Measurements from ENCODE around the gene PATJ. TPM values are rescaled to one million over a fixed set of nuclear protein-coding genes. Genes with fewer than 3 reads are reported as not detected.

The PATJ gene
- total RNA-seq, 2 experiments from 2014 or later, result 14.8 to 16.4 TPM

DNA sequence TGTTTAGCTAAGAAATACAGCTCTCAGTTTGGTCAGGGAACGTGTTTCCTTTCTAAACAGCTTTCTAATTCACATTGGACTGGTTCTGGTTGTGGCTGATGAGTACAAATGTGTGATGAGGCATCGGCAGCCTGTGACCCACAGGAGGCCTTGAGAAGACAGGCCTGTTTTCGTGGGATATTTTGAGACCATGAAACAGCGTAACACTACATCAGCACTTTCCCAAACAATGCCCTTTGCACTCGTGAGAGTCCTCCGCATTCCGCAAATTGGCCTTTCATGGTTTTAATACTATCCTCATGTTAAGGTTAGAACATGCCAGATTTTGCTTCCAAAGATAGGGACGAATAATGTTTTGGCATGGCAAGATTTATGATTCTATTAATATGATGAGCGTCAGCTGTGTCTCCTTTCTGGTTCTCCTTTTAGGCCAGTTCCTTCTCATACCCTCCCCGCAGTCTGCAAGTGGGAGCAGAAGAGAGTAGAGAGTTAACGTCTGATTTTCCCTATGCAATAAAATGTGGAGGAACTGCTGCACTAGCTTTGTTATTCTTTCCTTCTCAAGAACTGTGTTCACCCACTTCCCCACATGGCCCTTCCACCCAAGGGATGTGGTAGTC, 368.0 kb downstream of the PATJ start:
- Mint-ChIP-seq H3K36me3 (ENCODE audit: low read depth) (no peaks in the 10 kb centered on the region), H3K27ac (no peak overlapping the region), H3K4me1 (no peaks in the 10 kb centered on the region), H3K4me3 (no peak overlapping the region), H3K9me3 (no peaks in the 10 kb centered on the region), H3K27me3 (no peaks in the 10 kb centered on the region)
- CTCF ChIA-PET, result no interaction called here
- POLR2A ChIA-PET, result no interaction called here
- no peak for DNase-seq

DNA sequence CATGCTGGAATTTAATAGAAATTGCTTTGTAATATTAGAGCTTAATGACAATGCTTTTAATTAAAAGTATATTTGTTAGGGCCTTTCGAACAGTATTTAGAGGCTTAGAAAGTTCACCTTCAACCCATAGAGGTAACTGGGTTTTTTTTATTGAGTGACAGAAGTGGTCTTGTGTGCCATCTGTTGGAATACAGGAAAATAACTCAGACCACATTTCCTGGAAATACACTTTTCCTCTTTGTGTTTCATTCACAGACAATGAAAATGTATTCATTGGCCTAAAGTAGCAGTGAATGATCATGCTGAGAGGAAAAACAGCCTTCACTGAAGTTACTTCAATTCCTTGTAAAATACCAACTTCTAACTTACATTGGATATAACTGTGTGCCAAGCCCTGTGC, 368.8 kb downstream of the PATJ start:
- Mint-ChIP-seq H3K27ac (no peak overlapping the region), H3K4me1 (no peaks in the 10 kb centered on the region), H3K36me3 (ENCODE audit: low read depth) (no peaks in the 10 kb centered on the region), H3K4me3 (no peak overlapping the region), H3K9me3 (no peaks in the 10 kb centered on the region), H3K27me3 (no peaks in the 10 kb centered on the region)
- POLR2A ChIA-PET, result no interaction called here
- CTCF ChIA-PET, result no interaction called here
- no peak for DNase-seq

DNA sequence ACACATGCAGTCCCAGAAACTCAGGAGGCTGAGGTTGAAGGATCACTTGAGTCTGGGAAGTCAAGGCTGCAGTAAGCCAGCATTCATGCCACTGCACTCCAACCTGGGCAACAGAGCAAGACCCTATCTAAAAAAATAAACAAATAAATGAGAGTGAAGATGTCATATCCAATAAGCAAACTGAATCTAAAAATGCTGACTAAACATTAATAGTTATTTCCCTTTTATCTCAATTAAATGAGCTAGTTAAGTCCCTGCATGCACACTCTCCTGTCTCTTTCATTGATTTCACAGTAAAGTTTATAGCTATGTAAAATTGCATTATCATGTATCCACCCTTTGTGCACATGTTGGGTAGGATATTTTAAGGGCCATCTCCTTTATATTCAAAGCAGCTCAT, 371.2 kb downstream of the PATJ start:
- H3K4me3 Mint-ChIP-seq, result no peak overlapping the region
- CTCF ChIA-PET, result no interaction called here

DNA sequence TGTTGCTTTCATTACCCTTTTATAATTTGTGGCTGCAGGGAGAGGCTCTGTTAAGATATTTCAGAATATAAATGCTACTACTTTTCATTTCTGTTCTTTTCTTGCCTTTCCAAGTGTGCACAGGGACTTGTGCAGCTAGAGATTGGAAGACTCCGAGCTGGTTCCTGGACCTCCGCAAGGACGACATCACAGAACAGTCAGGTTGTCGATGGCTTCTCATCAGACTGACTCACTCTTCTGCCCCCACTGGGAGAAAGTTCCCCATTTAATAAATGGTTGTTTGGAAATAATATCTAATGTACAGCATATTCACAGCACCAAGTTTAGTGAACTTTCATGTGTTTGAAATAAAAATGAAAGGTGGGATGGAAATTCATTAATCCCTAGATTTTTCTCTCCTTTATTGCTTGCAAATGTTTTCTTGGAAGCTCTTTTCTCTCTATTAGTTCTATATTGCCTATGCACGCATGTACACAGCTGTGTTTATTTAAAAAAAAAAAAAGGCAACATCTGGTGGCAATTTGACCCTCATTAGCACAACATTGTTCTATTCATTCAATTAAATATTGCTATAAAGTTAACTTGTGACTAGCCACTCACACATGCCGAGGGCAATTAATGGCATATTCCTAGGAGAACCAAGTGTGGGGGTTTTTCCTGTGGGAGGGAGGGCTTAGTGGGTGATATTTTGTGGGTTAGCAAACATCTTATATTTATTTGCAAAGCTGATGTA, 374.9 kb downstream of the PATJ start:
- ChIA-PET POLR2A (no interaction called here), CTCF (interaction anchor here (1.2 kb wide), 1 partner anchor 56 kb away, joined by 3 read pairs; no protein-coding TSS in a partner anchor)
- H3K4me3 Mint-ChIP-seq, result no peak overlapping the region
- no peaks in the 10 kb centered on the region for H3K27me3 Mint-ChIP-seq
- H3K27ac Mint-ChIP-seq, result no peak overlapping the region
- H3K4me1 Mint-ChIP-seq, result no peaks in the 10 kb centered on the region
- H3K36me3 Mint-ChIP-seq (ENCODE audit: low read depth), result no peaks in the 10 kb centered on the region
- no peaks in the 10 kb centered on the region for H3K9me3 Mint-ChIP-seq
- DNase-seq, result no peak

More for the DNA sequence above, 371.2 kb downstream of the PATJ start:
- no peaks in the 10 kb centered on the region for H3K4me1 Mint-ChIP-seq
- no peaks in the 10 kb centered on the region for H3K9me3 Mint-ChIP-seq
- DNase-seq, result no peak
- no peak overlapping the region for H3K27ac Mint-ChIP-seq
- H3K36me3 Mint-ChIP-seq (ENCODE audit: low read depth), result no peaks in the 10 kb centered on the region
- POLR2A ChIA-PET, result no interaction called here
- no peaks in the 10 kb centered on the region for H3K27me3 Mint-ChIP-seq

DNA sequence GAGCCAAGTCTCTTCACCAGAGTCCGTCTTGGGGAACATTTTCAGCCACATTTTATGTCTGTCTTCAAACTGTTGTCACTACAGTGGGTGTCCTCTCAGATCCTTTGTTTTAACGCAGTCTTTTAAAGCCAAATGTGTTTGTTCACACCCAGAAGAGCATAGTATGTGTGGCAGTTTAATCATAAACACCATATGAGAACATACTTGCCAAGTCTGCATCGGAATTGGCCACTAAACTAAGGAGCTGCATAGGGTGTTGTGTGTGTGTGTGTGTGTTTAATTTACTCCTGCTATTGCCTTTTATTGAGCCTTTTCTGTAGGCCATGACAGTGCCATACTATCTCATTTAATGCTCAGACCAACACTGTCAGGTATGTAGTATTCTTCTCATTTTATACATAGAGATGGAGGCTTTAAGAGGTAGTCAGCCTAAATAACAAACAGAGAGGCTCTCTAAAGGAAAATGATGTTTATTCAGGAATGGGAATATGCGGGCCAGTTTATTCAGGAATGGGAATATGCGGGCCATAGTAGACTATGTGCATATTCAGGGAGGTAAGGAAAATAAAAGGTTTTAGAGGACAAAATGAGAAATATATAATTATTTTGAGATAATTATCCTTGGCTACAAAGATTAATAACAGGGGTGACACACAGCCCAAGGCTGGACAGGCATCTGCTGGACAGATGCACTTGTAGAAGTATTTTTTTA, 384.5 kb downstream of the PATJ start:
- Mint-ChIP-seq H3K36me3 (ENCODE audit: low read depth) (no peaks in the 10 kb centered on the region), H3K9me3 (no peaks in the 10 kb centered on the region), H3K4me1 (no peaks in the 10 kb centered on the region), H3K27ac (no peak overlapping the region), H3K27me3 (no peaks in the 10 kb centered on the region), H3K4me3 (no peak overlapping the region)
- ChIA-PET POLR2A (no interaction called here), CTCF (no interaction called here)
- no peak for DNase-seq

DNA sequence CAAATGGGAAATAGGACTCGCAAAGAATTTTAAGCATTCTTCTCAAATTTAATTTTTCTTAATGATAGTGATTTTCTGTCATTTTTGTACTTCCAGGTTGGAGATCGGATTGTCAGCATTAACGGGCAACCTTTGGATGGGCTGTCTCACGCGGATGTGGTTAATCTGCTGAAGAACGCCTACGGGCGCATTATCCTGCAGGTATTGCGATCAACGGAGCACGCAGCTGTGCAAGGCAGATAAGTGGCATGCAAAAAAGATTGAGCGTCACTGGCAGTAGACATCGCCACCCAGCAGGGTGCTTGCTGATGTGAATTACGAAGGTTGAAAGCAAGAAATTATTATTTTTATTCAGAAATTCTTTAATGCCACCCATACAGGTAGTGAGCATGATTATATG, 386.5 kb downstream of the PATJ start:
- Mint-ChIP-seq H3K36me3 (ENCODE audit: low read depth) (no peaks in the 10 kb centered on the region), H3K27ac (no peak overlapping the region), H3K4me3 (no peak overlapping the region), H3K27me3 (no peaks in the 10 kb centered on the region), H3K4me1 (no peaks in the 10 kb centered on the region), H3K9me3 (no peaks in the 10 kb centered on the region)
- ChIA-PET POLR2A (no interaction called here), CTCF (no interaction called here)
- DNase-seq, result no peak

DNA sequence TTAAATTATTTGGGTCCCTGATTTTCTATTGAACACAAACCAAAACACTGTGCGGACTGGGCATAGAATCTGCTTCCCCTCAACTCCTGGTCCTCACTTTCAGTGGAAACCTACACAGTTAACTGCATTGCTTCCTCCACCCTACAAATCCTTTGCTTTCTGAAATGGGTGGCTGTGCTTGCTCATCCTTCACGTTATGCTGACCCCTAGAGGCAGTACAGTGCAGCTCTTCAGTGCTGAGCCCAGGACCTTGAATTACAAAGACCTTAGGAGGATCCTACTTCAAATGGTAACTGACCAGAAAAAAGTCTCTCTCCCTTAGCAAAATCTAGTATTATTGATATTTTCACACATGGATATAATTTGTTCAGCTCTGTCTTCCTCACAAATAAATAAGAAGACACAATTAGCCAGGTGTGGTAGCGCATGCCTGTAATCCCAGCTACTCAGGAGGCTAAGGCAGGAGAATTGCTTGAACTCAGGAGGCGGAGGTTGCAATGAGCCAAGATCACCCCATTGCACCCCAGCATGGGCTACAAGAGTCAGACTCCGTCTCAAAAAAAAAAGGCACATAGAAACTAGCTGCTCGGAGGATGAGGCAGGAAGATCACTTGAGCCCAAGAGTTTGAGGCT, 388.9 kb downstream of the PATJ start:
- POLR2A ChIA-PET, result no interaction called here

DNA sequence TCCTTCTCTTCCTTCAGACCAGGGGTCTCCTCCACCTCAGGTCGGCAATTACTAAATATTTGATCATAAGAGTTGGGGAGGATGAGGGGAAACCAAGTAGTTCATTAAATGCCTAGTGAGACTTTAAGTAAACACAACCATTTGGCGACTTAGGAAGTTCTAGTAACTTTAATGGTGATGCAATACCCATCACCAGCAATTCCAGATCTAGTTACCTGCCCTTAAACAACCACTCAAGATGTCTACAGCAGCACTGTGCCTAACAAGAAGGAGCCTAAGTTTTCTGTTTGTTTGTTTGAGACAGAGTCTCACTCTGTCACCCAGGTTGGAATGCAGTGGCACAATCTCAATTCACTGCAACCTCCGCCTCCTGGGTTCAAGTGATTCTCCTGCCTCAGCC, 395.7 kb downstream of the PATJ start:
- Mint-ChIP-seq H3K4me1 (no peaks in the 10 kb centered on the region), H3K27me3 (no peaks in the 10 kb centered on the region), H3K36me3 (ENCODE audit: low read depth) (no peaks in the 10 kb centered on the region), H3K27ac (no peak overlapping the region), H3K9me3 (no peaks in the 10 kb centered on the region), H3K4me3 (no peak overlapping the region)
- DNase-seq, result no peak
- ChIA-PET POLR2A (no interaction called here), CTCF (no interaction called here)

More for the DNA sequence above, 388.9 kb downstream of the PATJ start:
- Mint-ChIP-seq H3K4me3 (no peak overlapping the region), H3K36me3 (ENCODE audit: low read depth) (no peaks in the 10 kb centered on the region), H3K27me3 (no peaks in the 10 kb centered on the region), H3K4me1 (no peaks in the 10 kb centered on the region), H3K27ac (no peak overlapping the region), H3K9me3 (no peaks in the 10 kb centered on the region)
- CTCF ChIA-PET, result interaction anchor here (0.6 to 4.5 kb wide), 9 partner anchors 9 to 181 kb away, joined by 3 to 20 read pairs (median 4); no protein-coding TSS in a partner anchor
- DNase-seq, result peak; percentile 58

DNA sequence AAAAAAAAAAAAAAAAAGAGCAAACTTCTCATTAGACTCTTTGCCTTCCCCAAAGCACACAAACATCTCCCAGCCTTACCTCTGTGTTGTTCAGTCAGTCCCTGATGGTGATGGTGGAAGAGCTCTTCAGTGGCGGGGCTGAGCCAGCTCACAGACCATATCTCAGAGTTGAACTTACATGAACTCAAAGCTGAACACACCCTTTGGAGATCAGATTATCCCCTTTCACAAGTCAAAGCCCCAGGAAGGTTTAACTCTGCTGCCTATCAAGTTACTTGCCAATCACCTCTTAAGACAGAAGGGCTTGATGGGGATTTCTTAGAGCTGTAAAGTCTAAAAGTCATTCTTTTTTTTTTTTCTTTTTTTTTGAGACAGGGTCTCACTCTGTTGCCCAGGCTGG, 397.1 kb downstream of the PATJ start:
- ChIA-PET POLR2A (no interaction called here), CTCF (interaction anchor here (1.0 kb wide), 1 partner anchor 45 kb away, joined by 3 read pairs; no protein-coding TSS in a partner anchor)
- Mint-ChIP-seq H3K4me3 (no peak overlapping the region), H3K27me3 (no peaks in the 10 kb centered on the region), H3K27ac (no peak overlapping the region), H3K36me3 (ENCODE audit: low read depth) (no peaks in the 10 kb centered on the region), H3K9me3 (no peaks in the 10 kb centered on the region), H3K4me1 (no peaks in the 10 kb centered on the region)
- DNase-seq, result no peak

DNA sequence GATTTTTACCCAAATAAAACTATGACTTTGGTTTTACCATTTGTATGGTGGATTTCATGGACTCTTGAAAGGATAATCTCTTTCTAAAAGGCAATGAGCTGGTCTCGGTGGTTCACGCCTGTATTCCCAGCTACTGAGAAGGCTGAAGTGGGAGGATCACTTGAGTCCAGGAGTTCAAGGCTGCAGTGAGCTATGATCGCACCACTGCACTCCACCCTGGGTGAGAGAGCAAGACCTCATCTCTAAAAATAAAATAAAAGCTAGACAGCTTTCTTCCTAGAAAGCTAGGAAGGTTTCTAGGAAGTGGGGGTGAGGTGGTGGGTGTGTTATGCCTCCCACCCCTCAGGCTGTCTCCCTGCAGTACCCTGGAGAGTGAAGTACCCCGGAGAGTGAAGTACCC, 398.4 kb downstream of the PATJ start:
- POLR2A ChIA-PET, result no interaction called here
- DNase-seq, result no peak
- H3K9me3 Mint-ChIP-seq, result no peaks in the 10 kb centered on the region
- H3K36me3 Mint-ChIP-seq (ENCODE audit: low read depth), result no peaks in the 10 kb centered on the region
- no peaks in the 10 kb centered on the region for H3K27me3 Mint-ChIP-seq
- CTCF ChIA-PET, result interaction anchor here (0.8 kb wide), 1 partner anchor 9 kb away, joined by 3 read pairs; no protein-coding TSS in a partner anchor
- no peak overlapping the region for H3K27ac Mint-ChIP-seq
- H3K4me3 Mint-ChIP-seq, result no peak overlapping the region
- H3K4me1 Mint-ChIP-seq, result no peaks in the 10 kb centered on the region

DNA sequence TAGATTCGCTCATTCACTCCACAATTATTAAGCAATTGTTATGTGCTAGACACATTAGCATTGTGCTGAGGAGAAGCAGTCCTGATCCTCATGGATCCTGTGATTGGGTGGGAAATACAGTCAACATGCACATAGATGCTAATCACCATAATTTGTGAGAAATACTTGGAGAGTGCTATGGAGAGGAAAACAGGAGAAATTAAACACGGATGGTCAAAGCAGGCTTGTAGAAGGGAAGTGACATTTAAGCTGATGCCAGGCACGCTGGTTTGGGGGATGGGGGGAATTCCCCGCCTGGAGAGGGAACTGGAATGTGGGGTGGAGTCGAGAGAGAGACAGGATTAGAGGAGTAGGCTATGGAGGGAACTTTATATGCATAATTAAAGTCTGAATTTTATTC, 400.2 kb downstream of the PATJ start:
- ChIA-PET POLR2A (no interaction called here), CTCF (interaction anchor here (3.3 kb wide), 1 partner anchor 11 kb away, joined by 20 read pairs; no protein-coding TSS in a partner anchor)
- Mint-ChIP-seq H3K36me3 (ENCODE audit: low read depth) (no peaks in the 10 kb centered on the region), H3K4me3 (no peak overlapping the region), H3K9me3 (no peaks in the 10 kb centered on the region), H3K27me3 (no peaks in the 10 kb centered on the region), H3K4me1 (no peaks in the 10 kb centered on the region), H3K27ac (no peak overlapping the region)
- no peak for DNase-seq

DNA sequence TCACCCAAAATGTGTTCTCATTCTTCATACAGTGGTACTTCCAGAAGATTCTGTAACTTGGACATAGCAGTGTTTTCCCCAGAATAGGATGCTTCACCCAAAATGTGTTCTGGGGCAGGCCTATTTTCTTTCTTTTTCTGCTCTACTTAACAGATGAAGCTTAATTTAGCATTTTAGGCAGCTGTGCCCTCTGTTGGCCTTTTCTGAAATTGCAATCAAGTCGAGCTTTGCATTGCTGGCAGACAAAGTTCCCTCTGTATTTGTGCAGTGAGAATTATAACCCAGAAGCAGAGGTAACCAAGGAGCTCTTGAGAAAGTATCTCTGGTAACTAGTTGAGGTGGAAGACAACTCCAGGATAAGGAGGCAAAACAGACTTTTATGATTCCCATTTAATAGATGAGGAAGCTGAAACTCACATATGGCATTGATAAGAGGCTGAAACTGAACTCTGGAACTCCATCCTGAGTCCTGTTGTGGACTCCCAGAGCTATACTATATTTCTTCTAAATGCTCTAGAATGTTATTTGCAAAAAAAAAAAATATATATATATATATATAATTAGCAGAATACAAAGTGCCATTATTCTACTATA, 402.1 kb downstream of the PATJ start:
- ChIA-PET CTCF (interaction anchor here (0.8 to 3.3 kb wide), 3 partner anchors 9 to 41 kb away, joined by 3 to 20 read pairs (median 3); no protein-coding TSS in a partner anchor), POLR2A (interaction anchor here (0.6 kb wide), 1 partner anchor 8 kb away, joined by 6 read pairs; no protein-coding TSS in a partner anchor)
- DNase-seq, result peak; percentile 55
- no peak overlapping the region for H3K4me3 Mint-ChIP-seq
- no peaks in the 10 kb centered on the region for H3K9me3 Mint-ChIP-seq
- no peak overlapping the region for H3K27ac Mint-ChIP-seq
- H3K4me1 Mint-ChIP-seq, result no peaks in the 10 kb centered on the region
- H3K27me3 Mint-ChIP-seq, result no peaks in the 10 kb centered on the region
- no peaks in the 10 kb centered on the region for H3K36me3 Mint-ChIP-seq (ENCODE audit: low read depth)
